Activated CD4-positive, alpha-beta T cell treated with anti-CD3 and anti-CD28 coated beads for 4 hours (primary cell): ENCODE data around the gene PCTP.

Experiments used
- DNase-seq, 2 donors: peaks; one replicate each; pipeline ENCODE4 v3.0.0-alpha.2; 2020

Gene PCTP

DNA sequence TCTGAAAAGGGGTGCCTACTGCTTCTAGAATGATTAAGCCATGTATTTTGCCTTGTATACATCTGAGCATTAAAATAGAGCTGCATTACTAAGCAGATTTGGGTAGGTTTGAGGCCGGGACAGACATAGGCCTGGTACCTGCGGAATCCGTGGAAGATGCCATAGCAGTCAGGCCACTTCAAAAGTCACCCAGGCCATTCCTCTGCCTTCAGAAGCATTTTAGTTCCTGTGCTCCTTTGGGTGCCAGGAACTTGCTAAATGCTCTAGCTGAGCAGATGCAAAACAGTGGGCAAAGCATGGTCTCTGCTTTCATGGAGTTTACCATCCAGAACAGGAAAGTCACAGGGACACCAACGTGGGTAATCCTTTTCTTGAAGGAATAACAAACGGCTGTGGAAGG lies 22.5 kb upstream of the PCTP start:
- no peak for DNase-seq

DNA sequence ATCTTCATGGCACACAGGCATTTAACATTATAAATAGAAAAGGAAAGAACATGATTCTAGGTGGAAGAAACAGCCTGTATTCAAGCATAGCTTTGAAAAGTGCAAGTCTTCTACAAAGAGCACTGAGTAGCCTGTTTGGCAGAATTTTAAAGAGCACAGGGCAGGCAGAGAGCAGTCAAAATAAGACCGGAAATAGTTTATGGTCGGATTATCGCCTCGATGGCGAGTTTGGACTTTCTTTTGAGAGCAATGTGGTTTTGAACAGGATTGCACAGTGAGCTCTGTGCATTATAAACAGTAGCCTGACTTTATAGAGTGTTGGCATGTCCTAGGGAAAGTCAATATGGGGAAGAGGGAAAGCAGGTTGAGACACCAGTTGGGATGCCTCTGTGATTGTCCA lies 22.0 kb upstream of the PCTP start:
- no peak for DNase-seq

DNA sequence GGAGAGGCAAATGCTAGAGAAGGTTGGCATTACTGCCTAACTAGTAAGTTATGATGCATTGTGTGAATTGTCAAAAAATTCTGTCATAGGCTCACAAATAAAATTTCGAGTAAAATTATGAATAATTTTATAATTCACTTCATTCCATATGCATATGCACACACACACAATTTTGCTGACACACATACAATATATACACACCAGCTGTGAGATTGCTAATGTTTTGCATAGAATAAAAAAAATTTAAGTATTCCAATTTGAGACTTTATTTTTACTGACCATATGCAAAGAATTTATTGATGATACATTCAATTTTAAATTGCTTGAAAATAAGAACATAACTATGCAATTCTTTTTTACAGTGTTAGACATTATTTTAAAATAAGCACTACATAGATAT lies 21.4 kb upstream of the PCTP start:
- DNase-seq = no peak

DNA sequence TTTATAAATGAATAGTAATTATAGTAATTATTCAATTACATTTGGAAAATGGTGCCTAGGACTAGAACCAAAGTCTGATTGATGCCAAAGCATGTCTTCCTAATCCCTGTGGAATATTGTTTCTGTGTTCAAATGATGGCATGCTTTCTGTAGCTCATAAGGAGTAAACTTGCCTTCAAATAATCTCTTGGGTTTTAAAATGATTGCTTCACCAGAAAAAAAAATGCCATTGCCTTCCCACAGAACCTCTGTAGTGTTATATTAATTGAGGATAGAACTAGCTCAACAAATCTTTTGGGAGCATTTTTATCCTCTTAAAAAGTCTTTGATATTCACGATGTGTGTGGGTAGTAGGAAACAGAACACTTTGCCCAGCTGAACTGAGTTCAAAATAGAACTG lies 20.5 kb upstream of the PCTP start:
- DNase-seq = no peak

DNA sequence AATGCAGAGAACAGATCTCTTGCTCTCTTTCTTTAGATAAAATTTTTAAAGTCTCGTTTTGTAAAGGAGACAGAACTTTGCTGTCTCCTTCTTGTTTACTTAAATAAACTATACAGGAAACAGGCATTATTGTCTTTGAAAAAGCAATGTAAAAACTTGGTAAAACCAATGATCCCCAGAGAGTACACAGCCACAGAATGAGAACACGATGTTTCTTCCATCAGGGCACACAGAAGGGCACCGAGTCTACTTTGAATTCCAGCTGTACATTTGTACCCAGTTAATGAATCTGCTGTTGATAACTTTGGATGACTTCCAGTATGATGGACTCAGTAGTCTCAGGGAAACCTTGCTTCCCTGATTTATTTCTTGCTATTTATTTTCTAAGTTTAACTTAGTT lies 20.0 kb upstream of the PCTP start:
- DNase-seq = no peak

DNA sequence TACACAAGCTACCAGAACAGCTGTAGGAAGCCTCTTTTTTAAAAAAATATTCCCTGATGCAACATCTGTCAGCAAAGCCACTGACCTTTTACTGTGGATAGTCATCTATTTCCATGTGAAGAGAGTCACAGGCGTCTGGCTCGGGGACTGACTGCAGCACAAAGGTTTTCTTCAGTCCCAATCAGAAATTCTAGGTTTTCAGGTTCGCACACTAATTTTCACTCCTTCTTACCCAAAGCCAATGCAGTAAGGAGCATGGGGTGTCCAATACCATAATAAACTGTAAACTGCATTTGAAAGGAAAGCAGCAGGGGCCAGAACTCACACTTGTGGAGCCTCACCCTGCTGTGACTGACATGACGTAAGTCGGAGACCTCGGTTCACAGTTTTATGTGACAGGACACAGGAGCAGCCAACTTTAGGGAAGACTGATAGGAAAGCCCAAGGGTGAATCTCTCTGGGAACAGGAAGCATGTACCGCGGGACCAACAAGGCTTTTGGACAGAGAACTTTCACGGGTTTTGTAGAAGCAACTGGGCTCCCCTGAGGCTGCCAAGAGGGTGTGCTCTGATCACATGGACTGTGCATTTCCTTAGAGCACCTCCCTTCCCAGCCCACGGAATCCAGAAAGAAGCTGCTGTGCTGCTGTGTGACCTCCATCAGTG lies 19.1 kb upstream of the PCTP start:
- no peak for DNase-seq

DNA sequence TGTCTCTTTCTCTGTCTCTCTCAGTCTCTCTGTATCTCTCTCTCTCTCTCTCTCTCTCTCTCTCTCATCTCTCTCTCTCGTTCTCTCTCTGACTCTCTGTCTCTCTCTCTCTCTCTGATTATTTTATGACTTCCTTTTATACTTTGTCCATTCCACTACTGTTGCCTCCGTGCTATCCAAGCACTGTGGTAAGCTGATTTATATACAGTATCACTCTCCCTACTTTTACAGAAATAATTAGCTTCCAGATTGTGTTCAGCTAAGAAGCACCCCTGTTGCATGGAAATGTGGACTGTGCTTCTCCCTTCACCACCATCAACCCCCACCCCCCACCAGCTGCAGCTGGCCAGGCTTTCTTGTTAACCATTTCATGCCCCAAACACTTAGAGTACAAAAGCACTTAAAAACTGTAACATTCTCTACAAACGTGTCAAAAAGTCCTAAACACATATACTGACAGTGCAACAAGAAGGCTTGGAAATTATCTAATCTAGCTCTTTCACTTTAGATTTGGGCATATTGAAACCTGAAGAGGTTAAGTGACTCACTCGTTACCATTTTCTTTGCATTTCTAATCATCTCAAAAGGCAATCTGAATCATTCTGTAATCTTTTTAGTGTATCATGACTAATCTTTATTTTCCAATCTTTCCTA lies 16.6 kb upstream of the PCTP start:
- no peak for DNase-seq

DNA sequence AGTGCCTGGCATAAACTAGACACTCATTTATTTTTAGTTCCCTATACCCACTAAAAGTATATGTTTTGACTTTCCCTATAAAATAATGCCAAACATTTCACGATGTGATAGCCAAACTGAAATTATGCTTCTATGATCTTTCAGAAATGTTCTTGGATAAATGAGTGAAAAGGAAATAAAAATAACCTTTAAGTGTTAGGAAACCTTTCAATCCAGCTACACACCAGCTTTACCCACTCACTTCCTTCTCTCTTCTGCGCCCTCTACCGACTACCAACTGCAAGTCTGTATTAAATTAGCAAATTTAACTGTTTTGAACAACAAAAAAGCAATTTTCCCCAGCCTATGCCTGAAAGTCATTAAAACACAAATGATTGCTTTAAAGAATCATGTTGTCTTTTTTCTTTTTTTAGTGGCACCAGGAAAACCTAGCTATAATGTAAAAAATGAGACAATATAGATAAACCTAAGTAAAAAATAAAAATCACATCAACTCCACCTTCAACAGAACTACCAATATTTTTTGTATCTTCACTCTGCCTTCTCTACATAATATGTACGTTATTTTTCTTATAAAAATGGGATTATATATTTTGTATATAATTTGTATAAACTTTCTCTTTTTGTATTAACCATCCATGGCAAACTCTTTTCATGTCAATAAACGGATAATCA lies 15.0 kb upstream of the PCTP start:
- DNase-seq = peak; percentile 18 to 31

DNA sequence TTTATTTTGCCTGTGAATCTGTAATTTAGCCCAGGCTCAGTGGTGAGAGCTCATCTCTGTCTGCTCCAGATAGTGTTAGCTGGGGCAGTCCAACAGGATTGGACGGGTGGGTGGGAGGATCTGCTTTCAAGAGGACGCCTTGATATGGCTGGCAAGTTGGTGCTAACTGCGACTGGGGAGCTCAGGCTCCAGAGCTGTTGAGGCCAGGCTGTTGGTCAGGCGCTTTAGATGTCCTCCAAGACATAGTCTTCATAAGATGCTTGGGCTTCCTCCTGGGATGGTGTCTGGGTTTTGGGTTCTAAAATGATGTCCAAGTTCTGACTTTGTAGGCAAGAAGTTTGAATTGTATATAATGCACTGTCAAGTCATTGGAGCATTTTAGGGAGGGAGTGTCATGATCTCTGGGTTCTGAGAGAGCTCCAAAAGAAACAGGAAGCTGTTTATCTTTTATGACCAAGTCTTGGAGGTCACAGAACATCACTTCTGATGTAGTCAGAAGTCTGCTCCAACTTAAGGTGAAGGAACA lies 12.8 kb upstream of the PCTP start:
- no peak for DNase-seq

DNA sequence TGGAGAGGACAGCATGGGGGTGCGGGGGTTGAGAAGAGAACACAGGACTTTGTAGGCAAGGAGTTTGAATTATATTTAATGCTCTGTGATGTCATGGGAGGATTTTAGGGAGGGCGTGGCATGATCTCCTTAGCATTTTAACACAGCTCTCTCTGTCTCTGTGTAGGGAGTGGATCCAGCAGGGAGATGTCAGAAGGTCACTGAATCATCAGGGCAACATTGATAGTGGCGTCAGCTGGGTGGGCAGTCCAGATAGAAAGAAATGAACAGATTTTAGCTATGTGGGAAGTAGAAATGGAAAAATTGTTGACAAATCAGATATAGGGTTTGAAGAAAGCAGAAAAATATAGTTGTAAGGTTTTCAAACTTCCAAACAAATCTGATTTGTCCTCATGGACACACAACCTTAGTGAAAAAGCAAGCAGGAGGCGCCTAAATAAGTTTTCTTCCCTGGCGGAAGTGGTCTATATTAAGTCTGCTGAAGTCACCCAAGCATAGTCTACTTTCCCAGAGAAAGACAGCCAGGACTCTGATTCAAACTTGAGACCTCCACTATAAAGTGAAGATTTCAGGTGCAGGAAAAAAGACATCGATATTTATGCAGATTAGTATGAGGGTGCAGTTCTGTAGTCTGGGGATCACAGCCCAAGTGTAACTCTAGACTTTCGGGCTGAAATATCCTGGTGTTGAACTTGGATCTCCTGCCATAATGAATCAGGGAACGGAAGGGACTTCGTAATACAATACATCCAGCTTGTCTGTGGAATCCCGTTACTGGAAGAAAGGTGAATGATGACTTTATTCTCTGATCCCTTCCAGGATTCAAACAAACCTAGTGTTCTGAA lies 10.1 kb upstream of the PCTP start:
- no peak for DNase-seq

DNA sequence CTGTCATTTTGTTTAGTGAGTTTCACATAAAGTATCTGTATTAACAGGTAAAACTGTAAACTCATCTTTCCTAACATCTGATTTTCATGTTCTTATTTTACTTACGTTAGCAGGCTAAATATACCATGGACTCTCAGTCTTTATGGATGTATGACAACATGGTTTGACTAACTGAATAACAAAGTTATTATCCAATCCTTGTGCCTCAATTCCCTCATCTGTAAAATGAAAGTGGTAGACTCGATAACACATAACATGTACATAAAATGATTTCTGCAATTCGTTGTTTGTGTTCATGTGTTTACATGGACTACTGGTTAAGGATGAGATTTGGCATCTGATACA lies 9.5 kb upstream of the PCTP start:
- no peak for DNase-seq

DNA sequence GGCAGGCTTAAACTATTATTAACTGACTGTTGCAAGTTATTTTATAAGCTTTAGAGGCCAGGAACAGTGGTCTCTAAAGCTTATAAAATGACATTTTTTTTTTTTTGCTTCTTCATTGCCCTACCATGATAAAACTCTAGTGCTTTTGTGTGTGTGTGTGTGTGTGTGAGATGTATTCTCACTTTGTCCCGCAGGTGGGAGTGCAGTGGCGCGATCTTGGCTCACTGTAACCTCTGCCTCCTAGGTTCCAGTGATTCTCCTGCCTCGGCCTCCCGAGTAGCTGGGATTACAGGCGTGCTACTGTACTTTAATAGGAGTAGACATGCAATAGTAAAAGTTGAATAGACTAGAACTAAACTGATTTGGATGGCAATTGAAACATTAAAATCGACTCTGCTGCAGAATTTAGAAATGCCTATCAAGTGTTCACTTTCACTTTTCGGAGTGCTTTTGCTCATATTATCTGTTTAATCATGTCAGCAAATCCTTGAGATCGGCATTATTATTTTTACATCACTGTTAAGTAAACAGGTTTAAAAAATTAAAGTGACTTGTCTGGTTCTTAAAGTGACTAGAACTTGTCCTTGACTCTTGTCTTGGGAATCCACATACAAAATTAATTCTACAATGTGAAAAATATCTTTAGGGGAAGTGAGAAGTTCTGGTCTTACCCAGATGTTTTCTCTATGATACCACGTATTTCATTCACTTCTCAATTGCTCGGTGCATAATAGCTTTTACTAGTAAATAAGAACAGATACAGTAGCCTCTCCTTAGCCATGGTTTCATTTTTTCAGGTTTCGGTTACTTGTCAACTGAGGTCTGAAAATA lies 8.4 kb upstream of the PCTP start:
- no peak for DNase-seq

DNA sequence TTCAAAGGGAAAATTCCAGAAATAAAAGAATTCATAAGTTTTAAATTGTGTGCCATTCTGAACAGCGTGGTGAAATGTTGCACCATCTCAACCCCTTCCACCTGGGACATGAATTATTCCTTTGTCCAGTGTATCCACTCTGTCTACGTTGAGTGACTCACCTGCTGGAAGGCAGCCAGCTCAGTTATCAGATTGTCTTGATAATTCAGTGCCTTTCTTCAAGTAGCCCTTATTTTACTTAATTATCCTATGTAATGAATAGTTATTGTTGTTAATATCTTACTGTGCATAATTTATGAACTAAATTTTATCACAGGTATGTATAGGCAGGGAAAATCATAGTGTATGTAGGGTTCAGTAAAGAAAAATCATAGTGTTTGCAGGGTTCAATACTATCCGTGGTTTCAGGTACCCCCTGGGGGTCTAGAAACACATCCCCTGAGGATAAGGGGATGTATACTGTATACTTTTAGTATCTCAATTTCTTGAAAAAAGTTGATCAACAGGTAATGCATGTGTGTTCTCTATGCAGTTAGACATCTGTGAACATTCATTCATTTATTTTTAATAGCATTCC lies 7.7 kb upstream of the PCTP start:
- DNase-seq = no peak

DNA sequence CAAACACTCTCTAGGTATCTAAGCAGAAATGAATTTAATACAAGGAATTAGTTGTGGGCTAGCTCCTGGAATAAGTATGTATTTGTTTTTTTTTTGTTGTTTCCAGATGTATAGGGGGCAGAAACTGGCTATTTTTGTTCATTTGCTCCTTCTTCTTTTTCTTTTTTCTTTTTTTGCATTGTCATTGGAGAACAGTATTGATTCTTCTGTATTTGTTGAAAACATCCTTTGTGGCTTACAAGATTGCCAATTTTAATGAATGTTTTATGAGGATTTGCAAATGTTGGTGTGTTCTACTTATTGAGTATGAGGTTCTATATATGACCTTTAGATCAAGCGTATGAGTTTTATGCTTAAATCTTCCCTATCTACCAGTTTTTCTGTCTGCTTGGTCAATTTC lies 5.6 kb upstream of the PCTP start:
- DNase-seq = no peak

DNA sequence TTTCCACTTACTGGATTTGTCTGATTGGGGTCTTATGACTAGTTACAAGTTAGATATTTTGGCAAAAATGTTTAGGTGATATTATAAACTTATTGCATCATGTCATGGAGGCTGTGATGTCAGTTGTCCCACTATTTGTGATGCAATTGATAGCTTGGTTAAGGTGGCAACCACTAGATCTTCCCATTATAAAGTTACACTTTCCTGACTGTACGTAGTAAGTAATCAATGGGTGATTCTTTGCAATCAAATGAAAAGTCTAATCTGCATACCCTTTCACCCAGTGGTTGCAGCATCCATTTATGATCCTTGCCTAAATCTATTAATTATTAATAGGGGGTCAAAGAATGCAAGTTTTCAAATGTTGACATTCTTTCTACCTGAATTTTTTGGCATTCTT lies 4.4 kb upstream of the PCTP start:
- no peak for DNase-seq

DNA sequence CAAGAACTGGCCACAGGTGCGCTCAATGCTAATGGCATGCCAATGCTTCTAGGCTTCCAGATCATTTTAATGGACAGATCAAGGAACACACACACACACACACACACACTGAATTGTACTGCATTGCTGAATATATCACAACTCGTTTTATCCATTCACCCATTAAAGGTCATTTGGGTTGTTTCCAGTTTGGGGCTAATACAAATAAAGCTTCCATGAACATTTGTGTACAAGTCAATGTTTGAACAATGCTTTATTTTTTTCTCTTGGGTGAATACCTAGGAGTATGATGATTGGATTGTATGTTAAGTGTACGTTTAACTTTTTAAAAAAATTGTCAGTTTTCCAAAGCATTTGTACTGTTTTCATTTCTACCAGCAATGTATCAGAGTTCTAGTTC lies 3.6 kb upstream of the PCTP start:
- no peak for DNase-seq

DNA sequence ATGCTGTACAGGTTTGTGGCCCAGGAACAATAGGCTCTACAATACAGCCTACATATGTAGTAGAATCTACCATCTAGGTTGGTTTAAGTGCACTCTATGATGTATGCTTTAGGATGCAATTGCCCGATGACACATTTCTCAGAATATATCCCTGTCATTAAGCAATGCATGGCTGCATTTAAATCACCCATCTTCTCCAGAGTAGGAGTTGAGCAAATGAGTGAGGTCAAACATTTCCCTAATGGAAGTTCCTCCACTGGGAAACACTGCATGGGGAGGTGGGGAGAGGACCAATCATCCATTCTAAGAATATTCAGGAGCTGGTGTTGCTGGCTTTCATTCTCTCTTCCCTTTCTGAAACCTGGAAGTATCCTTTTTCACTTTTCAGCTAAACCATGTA lies 2.0 kb upstream of the PCTP start:
- no peak for DNase-seq

DNA sequence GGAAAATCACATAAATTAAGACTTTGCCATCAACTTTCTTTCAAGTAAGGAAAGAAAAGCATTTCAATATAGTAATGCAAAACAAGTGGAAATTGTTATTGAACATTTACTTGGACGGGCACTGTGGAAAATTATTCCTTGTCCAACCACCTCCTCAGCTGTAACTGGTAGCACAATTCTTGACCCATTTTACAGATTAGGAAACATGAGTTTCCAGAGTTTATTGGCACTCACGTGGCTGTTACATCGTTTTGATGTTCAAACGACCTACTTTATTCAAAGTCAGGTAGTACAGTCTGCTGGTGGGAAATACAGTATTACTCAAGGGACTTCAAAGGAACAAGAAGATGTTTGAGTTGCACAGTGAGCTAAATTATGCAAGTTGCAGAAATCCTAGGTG lies 866 bp upstream of the PCTP start:
- DNase-seq = no peak

DNA sequence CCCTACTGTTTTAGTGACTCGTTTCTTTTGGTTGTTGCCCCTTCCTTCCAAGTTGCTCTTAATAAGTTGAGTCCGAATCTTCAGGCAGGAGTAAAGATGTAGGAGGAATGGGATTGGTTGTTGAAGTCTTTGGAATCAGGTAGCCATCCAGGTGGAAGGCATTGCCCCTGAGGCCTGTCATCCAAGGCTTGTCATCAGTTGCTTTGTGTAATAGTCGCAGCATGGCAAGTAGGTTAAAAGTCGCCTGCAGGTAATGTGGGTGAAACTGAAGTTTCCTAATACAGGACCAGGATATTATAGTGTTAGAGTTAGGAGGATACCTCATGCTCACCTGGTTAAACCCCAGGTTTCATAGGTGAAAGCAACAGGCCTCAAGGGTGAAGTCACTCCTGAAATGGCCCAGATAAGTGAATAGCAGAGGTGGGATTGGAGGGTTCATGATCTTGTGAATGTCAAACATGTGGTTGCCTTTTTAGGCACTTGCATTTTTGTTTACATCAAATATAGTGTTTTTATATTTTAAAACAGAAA lies 934 bp downstream of the PCTP start:
- no peak for DNase-seq

DNA sequence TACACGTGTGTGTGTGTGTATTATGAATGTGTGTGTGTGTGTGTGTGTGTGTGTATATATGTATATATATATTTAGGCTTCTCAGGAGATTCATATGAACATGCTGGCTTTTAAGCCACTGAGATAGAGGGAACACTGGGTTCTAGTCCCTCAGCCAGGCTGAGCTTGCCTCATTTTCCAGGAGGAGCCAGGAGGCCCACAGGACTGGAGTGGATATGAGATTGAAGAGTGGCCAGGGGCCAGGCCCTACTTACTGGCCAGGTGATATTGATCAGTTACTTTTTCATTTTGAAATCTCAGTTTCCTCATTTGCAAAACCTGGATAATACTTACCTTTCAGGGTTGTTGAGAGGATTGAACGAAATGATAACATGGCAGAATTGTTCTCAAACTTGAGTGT lies 5.8 kb downstream of the PCTP start:
- DNase-seq = no peak

DNA sequence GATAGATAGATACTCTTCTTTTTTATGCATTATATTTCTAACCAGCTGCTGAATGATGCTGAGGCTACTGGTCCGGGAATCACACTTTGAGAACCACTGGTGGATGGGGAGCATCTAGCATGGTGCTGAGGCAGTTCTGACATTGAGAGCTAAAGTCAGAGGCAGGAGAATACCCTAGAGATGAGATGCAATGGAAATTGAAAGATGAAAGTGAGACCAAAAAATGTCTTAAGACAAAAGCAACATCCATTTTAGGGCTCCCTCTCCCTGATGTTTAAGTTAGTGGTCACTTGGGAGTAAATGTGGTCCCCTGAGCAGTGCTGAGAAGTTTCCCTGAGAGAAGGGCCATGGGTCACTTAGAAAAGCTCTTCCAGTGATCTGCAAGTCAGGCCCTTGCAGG lies 6.8 kb downstream of the PCTP start:
- DNase-seq = no peak

DNA sequence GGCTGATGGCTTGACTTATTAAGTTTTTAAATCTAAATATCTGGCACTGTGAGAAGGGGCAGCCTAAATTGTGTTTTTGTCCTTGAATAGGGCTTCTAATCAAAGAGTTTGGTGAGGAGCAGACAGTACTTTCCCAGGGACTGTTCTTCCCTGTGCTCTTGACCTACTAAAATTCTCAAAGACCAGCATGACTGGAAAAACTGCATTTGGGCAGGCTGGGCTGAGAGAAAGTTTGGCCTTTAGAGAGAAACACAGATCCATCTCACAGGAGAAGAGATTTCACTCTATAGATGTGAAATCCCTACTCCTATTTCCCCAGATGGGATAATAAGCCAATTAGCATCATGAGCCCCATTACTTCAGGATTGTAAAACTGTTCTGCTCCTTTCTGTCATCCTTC lies 7.3 kb downstream of the PCTP start:
- DNase-seq = no peak
